Neural cell (in vitro differentiated cells): ENCODE data around the gene CFAP20DC. TPM values are rescaled to one million over a fixed set of nuclear protein-coding genes. Genes with fewer than 3 reads are reported as not detected.

Experiments used
- H2AFZ ChIP-seq: fragments of 200-600, 300-800 bp; sonication (generic), shearing (Covaris generic); 2 replicates; pipeline ENCODE4 v1.6.0; 2014; ENCODE audit warnings: low read depth, mild to moderate bottlenecking, antibody characterized with exemption, low read length, moderate library complexity
- H3F3A ChIP-seq: fragments of 200-600 bp; shearing (Covaris generic); 2 replicates; pipeline ENCODE4 v1.6.1; 2016; ENCODE audit warnings: mild to moderate bottlenecking, moderate library complexity, mixed read lengths, antibody characterized with exemption, low read length; ENCODE audit not compliant: insufficient read depth, poor library complexity, severe bottlenecking
- H3K27ac ChIP-seq: fragments of 200-600, 300-800 bp; sonication (generic), shearing (Covaris generic); 2 replicates; pipeline ENCODE4 v1.5.1; 2014; ENCODE audit warnings: mild to moderate bottlenecking, low read length, moderate library complexity
- H3K27me3 ChIP-seq: fragments of 300-800, 200-600 bp; sonication (generic), shearing (Covaris generic); 2 replicates; pipeline ENCODE4 v1.6.0; 2014; ENCODE audit warnings: mild to moderate bottlenecking, low read depth, low read length, moderate library complexity; ENCODE audit not compliant: insufficient read depth
- H3K36me3 ChIP-seq: fragments of 300-800, 200-600 bp; sonication (generic), shearing (Covaris generic); 2 replicates; pipeline ENCODE4 v1.5.1; 2014; ENCODE audit warnings: mild to moderate bottlenecking, antibody characterized with exemption, low read length, moderate library complexity; ENCODE audit not compliant: insufficient read depth
- H3K4me2 ChIP-seq: fragments of 300-800, 200-600 bp; sonication (generic), shearing (Covaris generic); 2 replicates; pipeline ENCODE4 v1.6.0; 2014; ENCODE audit warnings: mild to moderate bottlenecking, low read length
- H3K4me3 ChIP-seq: fragments of 300-800, 200-600 bp; sonication (generic), shearing (Covaris generic); 2 replicates; pipeline ENCODE4 v1.5.1; 2014; ENCODE audit warnings: mild to moderate bottlenecking, low read length, moderate library complexity
- H3K79me2 ChIP-seq: fragments of 200-600 bp; shearing (Covaris generic); replicated peaks from 2 replicates; pipeline ENCODE4 v1.6.0; 2014; ENCODE audit warnings: mild to moderate bottlenecking, low read length, moderate library complexity; ENCODE audit not compliant: insufficient read depth
- H3K9ac ChIP-seq: fragments of 300-800, 200-600 bp; sonication (generic), shearing (Covaris generic); 2 replicates; pipeline ENCODE4 v1.6.1; 2016; ENCODE audit warnings: mild to moderate bottlenecking, low read length, mixed read lengths
- H3K9me2 ChIP-seq: fragments of 200-600 bp; shearing (Covaris generic); 2 replicates; pipeline ENCODE4 v1.6.1; 2016; ENCODE audit warnings: mild to moderate bottlenecking, low read length, mixed read lengths; ENCODE audit not compliant: insufficient read depth
- H3K9me3 ChIP-seq: fragments of 200-600, 300-800 bp; sonication (generic), shearing (Covaris generic); 2 replicates; pipeline ENCODE4 v1.6.1; 2016; ENCODE audit warnings: mild to moderate bottlenecking, mixed run types, low read length, moderate library complexity, mixed read lengths
- H4K20me1 ChIP-seq: fragments of 200-600 bp; shearing (Covaris generic); 2 replicates; pipeline ENCODE4 v1.6.1; 2016; ENCODE audit warnings: mild to moderate bottlenecking, mixed run types; ENCODE audit not compliant: insufficient read depth
- CTCF ChIP-seq: fragments of 450-650 bp; IDR thresholded peaks from 2 replicates; pipeline ENCODE4 v1.5.1; 2014; ENCODE audit warnings: antibody characterized with exemption, mild to moderate bottlenecking, moderate library complexity; ENCODE audit not compliant: poor library complexity, severe bottlenecking
- EP300 ChIP-seq: fragments of 450-650 bp; conservative IDR thresholded peaks from 2 replicates; pipeline ENCODE4 v1.6.1; 2014; ENCODE audit warnings: antibody characterized with exemption, mild to moderate bottlenecking, moderate library complexity; ENCODE audit not compliant: poor library complexity, severe bottlenecking
- EZH2 ChIP-seq: fragments of 200-600, 300-800 bp; shearing (Covaris generic), sonication (generic); IDR thresholded peaks from 2 replicates; pipeline ENCODE4 v1.6.1; 2014; ENCODE audit warnings: antibody characterized with exemption, low read length, borderline replicate concordance, mild to moderate bottlenecking; ENCODE audit not compliant: insufficient read depth, poor library complexity, severe bottlenecking
- MXI1 ChIP-seq: fragments of 450-650 bp; conservative IDR thresholded peaks from 2 replicates; pipeline ENCODE4 v1.6.1; 2014; ENCODE audit warnings: antibody characterized with exemption, mild to moderate bottlenecking; ENCODE audit not compliant: poor library complexity, severe bottlenecking
- POLR2AphosphoS5 ChIP-seq: IDR thresholded peaks from 2 replicates; pipeline ENCODE4 v1.6.1; 2012
- RAD21 ChIP-seq: fragments of 450-650 bp; conservative IDR thresholded peaks from 2 replicates; pipeline ENCODE4 v1.6.1; 2014; ENCODE audit warnings: antibody characterized with exemption, mild to moderate bottlenecking, moderate library complexity
- REST ChIP-seq: IDR thresholded peaks from 2 replicates; pipeline ENCODE4 v1.6.1; 2012; ENCODE audit warnings: borderline replicate concordance
- SMC3 ChIP-seq: fragments of 450-650 bp; conservative IDR thresholded peaks from 2 replicates; pipeline ENCODE4 v1.6.1; 2014; ENCODE audit warnings: antibody characterized with exemption, mild to moderate bottlenecking, moderate library complexity; ENCODE audit not compliant: poor library complexity
- TAF1 ChIP-seq: IDR thresholded peaks from 2 replicates; pipeline ENCODE4 v1.6.1; 2012; ENCODE audit warnings: low read depth
- polyA plus RNA-seq: library from polyadenylated mRNA; depleted of rRNA; stranded (reverse); fragments of >200 nt; gene quantifications from 2 replicates; pipeline ENCODE4 v1.2.3, GENCODE V29; 2014

The CFAP20DC gene
- polyA plus RNA-seq, 1 donor from 2014 or later = not detected

DNA sequence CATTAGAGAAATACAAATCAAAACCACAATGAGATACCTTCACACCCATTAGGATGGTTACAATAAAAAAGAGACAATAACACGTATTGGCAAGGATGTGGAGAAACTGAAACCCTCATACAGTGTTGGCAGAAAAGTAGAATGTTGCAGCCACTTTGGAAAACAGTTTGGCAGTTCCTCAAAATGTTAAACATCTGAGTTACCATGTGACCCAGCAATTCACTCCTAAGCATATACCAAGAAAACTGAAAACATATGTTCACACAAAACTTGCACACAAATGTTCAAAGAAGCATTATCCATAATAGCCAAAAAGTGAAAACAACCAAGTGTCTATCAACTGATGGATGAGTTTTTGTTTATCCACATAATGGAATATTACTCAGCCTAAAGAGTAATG lies 216.3 kb downstream of the CFAP20DC start:
- H3K27me3 ChIP-seq = no peaks in the 10 kb centered on the region
- H3F3A ChIP-seq = no peaks in the 10 kb centered on the region
- no peak for TF ChIP-seq TAF1
- TF ChIP-seq EP300 = no peak
- no peak for TF ChIP-seq CTCF
- no peak for TF ChIP-seq REST
- no peak for TF ChIP-seq MXI1
- no peak for TF ChIP-seq SMC3
- no peak for TF ChIP-seq RAD21
- no peaks in the 10 kb centered on the region for H3K9me2 ChIP-seq
- H3K27ac ChIP-seq = no peak overlapping the region
- no peak overlapping the region for H3K9ac ChIP-seq
- no peaks in the 10 kb centered on the region for H4K20me1 ChIP-seq
- no peaks in the 10 kb centered on the region for H3K79me2 ChIP-seq
- no peaks in the 10 kb centered on the region for H3K36me3 ChIP-seq
- H3K4me2 ChIP-seq = no peak overlapping the region
- no peak overlapping the region for H3K4me3 ChIP-seq
- H2AFZ ChIP-seq = no peak overlapping the region
- H3K9me3 ChIP-seq = no peaks in the 10 kb centered on the region

- TF ChIP-seq CTCF (no peak), EP300 (no peak), TAF1 (no peak), MXI1 (no peak), REST (no peak), SMC3 (no peak), POLR2AphosphoS5 (no peak), EZH2 (no peak), RAD21 (no peak)
- Histone ChIP-seq H3F3A (no peaks in the 10 kb centered on the region), H3K9me3 (no peaks in the 10 kb centered on the region), H3K4me3 (no peak overlapping the region), H3K79me2 (no peaks in the 10 kb centered on the region), H3K4me2 (no peak overlapping the region), H3K9ac (no peak overlapping the region), H3K27me3 (no peaks in the 10 kb centered on the region), H3K27ac (no peak overlapping the region), H3K9me2 (no peaks in the 10 kb centered on the region), H2AFZ (no peak overlapping the region), H4K20me1 (no peaks in the 10 kb centered on the region), H3K36me3 (no peaks in the 10 kb centered on the region)
Measured at GRCh38 chr3:58829321-58830000, 220.4 kb downstream of the CFAP20DC start.
